Naive thymus-derived CD8-positive, alpha-beta T cell (primary cell): ENCODE results near the gene MYO5A. TPM values are rescaled to one million over a fixed set of nuclear protein-coding genes. Genes with fewer than 3 reads are reported as not detected.

Source experiments
- ATAC-seq, 2 donors: fragments of 150-1000 bp; cut with Tn5 transposase in 1 of 2; sonication (Bioruptor Pico), chemical (Tn5 transposase) in 1 of 2; 1 replicate in 1 of 2; 2 replicates in 1 of 2; pipeline ENCODE4 v1.10.0; 2021; ENCODE audit warnings: mild to moderate bottlenecking in 2 of 2, moderate library complexity in 2 of 2
- POLR2A ChIA-PET: fragments of 350-600 bp; sonication (Branson Sonifier 250); formaldehyde crosslinking; loops from one replicate; lab custom pipeline; 2021; ENCODE audit warnings: antibody characterized with exemption; lab: Charles Lee
- DNase-seq, 10 donors: peaks; one replicate each; pipeline versions ENCODE4 v3.0.0 to v3.0.0-alpha.2; 2020 to 2022
- H3K27ac Mint-ChIP-seq, 10 donors: one replicate each; pipeline ENCODE4 v1.8.0; 2020 to 2022; ENCODE audit warnings: mild to moderate bottlenecking in 10 of 10, mixed read lengths in 10 of 10, moderate library complexity in 4 of 10, inconsistent platforms in 1 of 10
- H3K27me3 Mint-ChIP-seq, 5 donors: one replicate each; pipeline ENCODE4 v1.8.0; 2021 to 2022; ENCODE audit warnings: mixed read lengths in 5 of 5
- H3K36me3 Mint-ChIP-seq, 3 donors: one replicate each; pipeline ENCODE4 v1.8.0; 2020 to 2022; ENCODE audit warnings: mixed read lengths in 3 of 3, mild to moderate bottlenecking in 2 of 3, inconsistent platforms in 1 of 3
- H3K4me1 Mint-ChIP-seq, 4 donors: one replicate each; pipeline ENCODE4 v1.8.0; 2021 to 2022; ENCODE audit warnings: mixed read lengths in 4 of 4
- H3K4me3 Mint-ChIP-seq, 10 donors: one replicate each; pipeline ENCODE4 v1.8.0; 2020 to 2022; ENCODE audit warnings: mild to moderate bottlenecking in 10 of 10, mixed read lengths in 10 of 10, moderate library complexity in 6 of 10, inconsistent platforms in 1 of 10
- H3K9me3 Mint-ChIP-seq, 9 donors: one replicate each; pipeline ENCODE4 v1.8.0; 2020 to 2022; ENCODE audit warnings: mixed read lengths in 9 of 9, mild to moderate bottlenecking in 3 of 9, inconsistent platforms in 1 of 9, moderate library complexity in 1 of 9
- microRNA-seq: library from miRNA; unstranded; fragments of <30 nt; microRNA quantifications from one replicate; pipeline ENCODE4 v1.2.0, GENCODE V29; 2022; ENCODE audit warnings: borderline microRNAs expressed
- polyA plus RNA-seq, 3 donors: library from polyadenylated mRNA; unstranded; fragments of 300-500 nt; fragmentation: Illumina TruSeq; gene quantifications; one replicate each; pipeline ENCODE4 v1.2.3, GENCODE V29; 2021
- total RNA-seq, 8 experiments: library from RNA in 2 of 8; stranded (reverse) in 2 of 8; gene quantifications; one replicate each; pipeline ENCODE4 v1.2.3 and lab custom pipeline; 2021 to 2026

The MYO5A gene
- total and polyA plus RNA-seq, 5 experiments from 2014 or later, result 2.3 to 23.2 (median 5.6) TPM

GRCh38 chr15:52257734-52258062 lies 271.0 kb downstream of the MYO5A start:
- H3K36me3 Mint-ChIP-seq, result no peaks in the 10 kb centered on the region
- H3K4me1 Mint-ChIP-seq, result peaks cover 18 to 52% (median 29%) of the 10 kb centered on the region in 4 donors
- DNase-seq, result no peak
- H3K27me3 Mint-ChIP-seq, result no peaks in the 10 kb centered on the region
- POLR2A ChIA-PET, result interaction anchor here (0.6 kb wide), 2 partner anchors 78 to 98 kb away, joined by 3 read pairs; no protein-coding TSS in a partner anchor
- no peaks in the 10 kb centered on the region for H3K9me3 Mint-ChIP-seq
- H3K4me3 Mint-ChIP-seq, result no peak overlapping the region
- no peak overlapping the region for H3K27ac Mint-ChIP-seq
- ATAC-seq, result no peak

Small RNA genes within 50 kb of the gene (microRNA-seq; reads per million reads assigned to microRNA genes)
- not detected for gene MIR1266

Other genes starting within 250 kb of the MYO5A start
- under 1 TPM; 0.10 to 0.19 TPM for gene MYO5C, start 233.1 kb downstream of the MYO5A start, total RNA-seq
- gene MYO5C, start 233.1 kb downstream of the MYO5A start, polyA plus RNA-seq, result under 1 TPM; 0.13 to 0.51 (median 0.22) TPM
- 100 to 1,000 TPM in 1 of 2 experiments, 10 to 100 TPM in 1; 87.6 to 134 TPM for gene ARPP19, start 40.1 kb upstream of the MYO5A start, total RNA-seq
- 10 to 100 TPM; 42.0 to 55.8 (median 44.5) TPM for gene ARPP19, start 40.1 kb upstream of the MYO5A start, polyA plus RNA-seq
- gene ATOSA, start 150.5 kb upstream of the MYO5A start, total RNA-seq, result 100 to 1,000 TPM; 101 TPM
- 10 to 100 TPM in 1 of 3 donors, 1 to 10 TPM in 2; 9.0 to 13.1 (median 9.6) TPM for gene ATOSA, start 150.5 kb upstream of the MYO5A start, polyA plus RNA-seq